GM10847 (cell line): ENCODE results near the gene KIF18A.

Experiments
- POLR2A ChIP-seq: IDR thresholded peaks from 2 replicates; pipeline ENCODE4 v1.6.1; 2011; ENCODE audit not compliant: insufficient read length; ENCODE audit errors: extremely low read depth

The KIF18A gene

DNA sequence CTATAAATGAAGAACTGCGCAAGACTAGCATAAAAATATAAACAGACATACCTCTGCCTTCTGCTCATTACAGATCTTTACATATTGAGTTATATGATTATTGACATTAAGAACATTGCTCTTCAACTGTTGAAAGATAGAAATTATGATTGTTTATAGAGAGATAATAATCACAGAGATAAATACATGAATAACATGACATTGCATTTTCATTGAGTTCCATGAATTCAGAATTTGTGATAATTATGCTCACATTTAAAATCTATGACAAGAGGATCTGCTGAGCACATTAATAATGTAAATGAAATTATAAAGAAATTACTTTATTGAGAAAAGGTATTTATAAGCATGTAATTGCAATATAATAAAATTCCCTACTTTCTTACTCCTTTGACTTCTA lies 24.8 kb downstream of the KIF18A start:
- no peak for TF ChIP-seq POLR2A

DNA sequence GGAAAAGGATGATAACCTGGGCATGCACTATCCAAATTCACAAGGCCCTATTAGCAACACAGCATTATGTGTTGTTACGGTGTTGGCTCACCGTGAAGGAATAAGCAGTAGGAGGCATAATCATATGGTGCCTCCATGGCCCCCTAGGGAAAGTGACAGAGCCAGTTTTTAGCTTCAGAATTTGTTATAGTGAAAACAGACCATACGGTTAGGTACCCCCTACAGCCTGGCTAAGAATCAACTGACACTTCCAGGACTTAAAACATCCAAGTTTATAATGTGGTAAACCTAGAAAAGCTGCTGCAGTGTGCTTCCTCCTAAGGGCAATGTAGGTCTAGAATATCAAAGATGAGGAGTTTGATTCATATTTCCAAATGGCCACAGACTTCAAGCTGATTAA lies 30.4 kb downstream of the KIF18A start:
- TF ChIP-seq POLR2A, result no peak

- no peak for TF ChIP-seq POLR2A
Observed at GRCh38 chr11:28072321-28072720, 35.6 kb downstream of the KIF18A start.

DNA sequence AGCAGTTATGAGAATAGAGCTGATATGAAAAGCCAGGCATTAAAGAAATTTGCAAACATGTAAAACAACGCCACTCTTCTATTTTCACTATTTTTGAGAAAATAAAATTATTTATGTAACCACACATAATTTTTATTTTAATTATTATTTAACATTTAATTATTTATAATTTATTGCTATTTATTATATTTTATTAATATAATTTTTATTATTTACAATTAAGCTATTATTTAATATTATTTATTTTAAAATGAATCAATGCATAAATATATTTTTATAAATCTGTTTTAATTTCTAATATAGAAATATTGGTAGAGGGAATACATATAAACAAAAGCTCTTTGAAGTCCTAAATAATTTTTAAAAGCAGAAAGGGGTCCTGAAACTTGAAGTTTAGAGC lies 36.7 kb downstream of the KIF18A start:
- no peak for TF ChIP-seq POLR2A

DNA sequence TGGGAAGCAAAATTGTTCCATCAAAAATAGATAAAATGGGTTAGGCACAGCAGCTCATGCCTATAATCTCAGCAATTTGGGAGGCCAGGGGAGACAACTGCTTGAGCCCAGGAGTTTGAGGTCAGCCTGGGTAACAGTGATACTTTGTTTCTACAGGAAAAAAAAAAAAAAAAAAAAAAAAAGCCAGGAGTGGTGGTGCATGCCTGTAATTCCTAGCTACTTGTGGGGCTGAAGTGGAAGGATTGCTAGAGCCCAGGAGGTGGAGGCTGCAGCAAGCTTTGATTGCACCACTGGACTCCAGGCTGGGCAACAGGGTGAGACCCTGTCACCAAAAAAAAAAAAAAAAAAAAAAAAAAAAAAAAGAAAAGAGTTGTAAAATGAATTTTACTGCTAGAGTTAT lies 49.6 kb downstream of the KIF18A start:
- no peak for TF ChIP-seq POLR2A

GRCh38 chr11:28054821-28055220 lies 53.1 kb downstream of the KIF18A start:
- TF ChIP-seq POLR2A, result no peak

GRCh38 chr11:28049338-28050216 lies 58.4 kb downstream of the KIF18A start:
- no peak for TF ChIP-seq POLR2A

DNA sequence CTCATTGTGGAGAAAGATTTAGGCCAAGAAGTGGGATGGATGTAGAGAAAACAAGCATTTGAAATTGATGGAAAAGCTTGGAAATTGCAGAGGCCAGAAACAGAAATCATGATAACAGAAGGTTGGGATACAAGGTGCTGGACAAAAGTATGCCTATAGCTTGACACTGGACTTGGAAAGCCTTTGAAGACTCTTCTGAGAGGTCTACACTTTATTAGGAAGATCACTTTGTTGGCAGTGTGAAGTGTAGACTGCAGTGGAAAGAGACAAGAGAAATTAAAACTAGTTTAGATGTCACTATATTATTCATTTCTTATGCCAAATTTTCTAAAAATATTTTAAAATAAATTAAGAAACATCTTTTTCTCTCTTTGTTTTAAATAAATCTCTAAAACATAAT lies 59.1 kb downstream of the KIF18A start:
- TF ChIP-seq POLR2A, result no peak

- TF ChIP-seq POLR2A, result no peak
Observed at GRCh38 chr11:28043930-28044709, 63.8 kb downstream of the KIF18A start.

- TF ChIP-seq POLR2A, result no peak
Observed at GRCh38 chr11:28040384-28040783, 67.6 kb downstream of the KIF18A start.

GRCh38 chr11:28038775-28039174 lies 69.2 kb downstream of the KIF18A start:
- TF ChIP-seq POLR2A, result no peak

- no peak for TF ChIP-seq POLR2A
Observed at GRCh38 chr11:28026634-28027290, 81.2 kb downstream of the KIF18A start.

DNA sequence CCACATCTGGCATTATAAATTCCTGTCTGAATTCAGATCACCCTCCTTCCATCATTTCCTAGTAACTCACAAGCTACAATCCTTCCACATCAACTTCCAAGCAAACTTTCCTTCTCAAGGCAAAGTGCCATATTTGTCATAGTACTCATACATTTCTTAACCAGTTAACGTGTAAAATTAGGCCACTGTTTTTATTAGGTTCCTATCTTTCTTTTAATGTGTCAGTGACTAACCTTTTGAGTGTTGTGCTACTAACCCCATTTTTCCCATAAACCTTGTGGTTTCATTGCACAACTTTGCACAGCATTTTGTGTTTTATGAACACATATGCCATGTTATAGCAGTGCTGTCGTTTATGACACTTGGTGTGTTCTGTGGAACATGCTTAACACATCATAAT lies 90.1 kb downstream of the KIF18A start:
- TF ChIP-seq POLR2A, result no peak

GRCh38 chr11:28011813-28012212 lies 96.1 kb downstream of the KIF18A start:
- no peak for TF ChIP-seq POLR2A

- TF ChIP-seq POLR2A, result no peak
Observed at GRCh38 chr11:28009996-28010395, 98.0 kb downstream of the KIF18A start.

DNA sequence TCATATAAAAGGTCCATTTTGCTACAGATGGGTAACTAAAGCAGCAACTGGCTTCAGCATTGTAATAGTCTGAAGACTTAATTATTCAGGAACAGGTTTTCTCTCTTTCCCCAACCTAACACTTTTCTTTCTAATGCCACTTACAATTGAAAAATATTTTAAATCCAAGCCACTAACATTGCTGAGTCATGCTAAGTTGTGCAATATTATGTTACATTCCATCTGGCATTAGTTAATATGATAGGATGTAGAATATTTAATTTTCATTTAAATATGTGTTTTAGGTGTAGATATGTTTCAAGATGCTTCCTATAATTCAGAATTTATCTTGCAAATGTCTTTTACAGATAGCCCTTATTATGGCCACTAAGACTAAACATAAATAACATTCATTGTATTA lies 98.6 kb downstream of the KIF18A start:
- no peak for TF ChIP-seq POLR2A
